Measurements from ENCODE around the gene DBH. TPM values are rescaled to one million over a fixed set of nuclear protein-coding genes. Genes with fewer than 3 reads are reported as not detected.

The DBH gene
- total and polyA plus RNA-seq, 2 donors (not counting 3 experiments of a cell fraction or from before 2014, with no cell fraction given) = not detected

DNA sequence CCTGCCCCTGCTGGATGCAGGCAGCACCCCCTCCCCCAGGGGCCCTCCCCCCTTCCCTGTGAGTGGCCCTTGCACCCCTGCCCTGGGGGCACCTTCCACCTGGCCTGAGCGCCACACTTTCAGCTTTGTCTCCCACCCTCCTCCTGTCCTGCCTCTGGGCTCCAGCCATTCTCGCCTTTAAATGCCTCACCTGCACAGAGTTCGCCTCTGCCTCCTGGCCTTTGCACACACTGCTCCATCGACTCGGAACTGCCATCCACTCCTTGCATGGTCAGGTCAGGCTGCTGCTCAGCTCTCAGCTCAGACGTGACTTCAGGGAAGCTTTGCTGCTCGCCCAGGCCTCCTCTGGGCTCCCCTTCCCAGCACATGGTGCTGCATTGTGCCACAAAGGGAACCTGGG, 37.2 kb upstream of the DBH start:
- no peaks in the 10 kb centered on the region for H3K27me3 ChIP-seq (ENCODE audit: control insufficient read depth in 2 of 2, insufficient read depth in 2 of 2, low read length in 2 of 2)
- BruUV-seq (replicated peaks) = no TSS peak
- ChIA-PET POLR2A (no interaction called here), CTCF (no interaction called here)
- no peaks in the 10 kb centered on the region for H3K79me2 ChIP-seq (ENCODE audit: control insufficient read depth, insufficient read depth, low read length)
- H3K36me3 ChIP-seq (ENCODE audit: control insufficient read depth in 2 of 2, extremely low read depth in 1 of 2, insufficient read depth in 2 of 2, low read length in 2 of 2) = no peaks in the 10 kb centered on the region
- intact Hi-C loops (cut with micrococcal nuclease) (no loop called here), dilution Hi-C loops (cut with MboI; ENCODE audit: extremely low pct_ligation_motif_present, low sequenced_read_pairs) (no loop called here)
- no peak overlapping the region for H3K4me3 ChIP-seq (replicated peaks in 1 of 3; ENCODE audit: insufficient read depth in 1 of 3, low read depth in 1 of 3, low read length in 3 of 3)
- FAIRE-seq (no peak), DNase-seq (ENCODE audit: low read depth, low spot score) (no peak)
- no peak overlapping the region for H3K9ac ChIP-seq (replicated peaks; ENCODE audit: extremely low read depth, insufficient read depth, low read length)
- H3K9me1 ChIP-seq (replicated peaks; ENCODE audit: control insufficient read depth, extremely low read depth, insufficient read depth, low read length) = no peaks in the 10 kb centered on the region
- no peak for TF ChIP-seq JUN (IDR thresholded peaks at IDR 0.05; ENCODE audit: borderline replicate concordance, insufficient read depth, insufficient read length, low read depth)
- TF ChIP-seq POLR2A (IDR thresholded peaks at IDR 0.05; ENCODE audit: low read depth, low read length) = no peak
- TF ChIP-seq POLR2AphosphoS5 (IDR thresholded peaks at IDR 0.05; ENCODE audit: insufficient read depth, low read depth, low read length) = no peak
- TF ChIP-seq GATA2 (IDR thresholded peaks at IDR 0.05; ENCODE audit: insufficient read depth, insufficient read length, low read depth, low read length) = no peak
- no peak for TF ChIP-seq EZH2 (IDR thresholded peaks at IDR 0.05; ENCODE audit: borderline replicate concordance, low read depth, low read length, severe bottlenecking)
- TF ChIP-seq, protein P1, sequence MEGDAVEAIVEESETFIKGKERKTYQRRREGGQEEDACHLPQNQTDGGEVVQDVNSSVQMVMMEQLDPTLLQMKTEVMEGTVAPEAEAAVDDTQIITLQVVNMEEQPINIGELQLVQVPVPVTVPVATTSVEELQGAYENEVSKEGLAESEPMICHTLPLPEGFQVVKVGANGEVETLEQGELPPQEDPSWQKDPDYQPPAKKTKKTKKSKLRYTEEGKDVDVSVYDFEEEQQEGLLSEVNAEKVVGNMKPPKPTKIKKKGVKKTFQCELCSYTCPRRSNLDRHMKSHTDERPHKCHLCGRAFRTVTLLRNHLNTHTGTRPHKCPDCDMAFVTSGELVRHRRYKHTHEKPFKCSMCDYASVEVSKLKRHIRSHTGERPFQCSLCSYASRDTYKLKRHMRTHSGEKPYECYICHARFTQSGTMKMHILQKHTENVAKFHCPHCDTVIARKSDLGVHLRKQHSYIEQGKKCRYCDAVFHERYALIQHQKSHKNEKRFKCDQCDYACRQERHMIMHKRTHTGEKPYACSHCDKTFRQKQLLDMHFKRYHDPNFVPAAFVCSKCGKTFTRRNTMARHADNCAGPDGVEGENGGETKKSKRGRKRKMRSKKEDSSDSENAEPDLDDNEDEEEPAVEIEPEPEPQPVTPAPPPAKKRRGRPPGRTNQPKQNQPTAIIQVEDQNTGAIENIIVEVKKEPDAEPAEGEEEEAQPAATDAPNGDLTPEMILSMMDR (IDR thresholded peaks at IDR 0.05; ENCODE audit: extremely low read depth in 1 of 2, insufficient read depth in 1 of 2, low read depth in 1 of 2, low read length in 2 of 2) = no peak
- TF ChIP-seq, protein P2, sequence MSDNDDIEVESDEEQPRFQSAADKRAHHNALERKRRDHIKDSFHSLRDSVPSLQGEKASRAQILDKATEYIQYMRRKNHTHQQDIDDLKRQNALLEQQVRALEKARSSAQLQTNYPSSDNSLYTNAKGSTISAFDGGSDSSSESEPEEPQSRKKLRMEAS (IDR thresholded peaks at IDR 0.05; ENCODE audit: insufficient read depth, insufficient read length) = no peak
- no peak for TF ChIP-seq FOS (IDR thresholded peaks at IDR 0.05; ENCODE audit: borderline replicate concordance, insufficient read depth, low read length)
- no peak for TF ChIP-seq MYC (IDR thresholded peaks at IDR 0.05; ENCODE audit: low read depth, low read length)
- H3K4me1 ChIP-seq (ENCODE audit: control insufficient read depth, extremely low read depth, insufficient read depth, low read length) = no peaks in the 10 kb centered on the region
- no peak overlapping the region for H3K4me2 ChIP-seq (ENCODE audit: insufficient read depth, low read length)
- no peaks in the 10 kb centered on the region for H4K20me1 ChIP-seq (replicated peaks; ENCODE audit: control insufficient read depth, extremely low read depth, insufficient read depth, low read length)
- H3K9me3 ChIP-seq (replicated peaks; ENCODE audit: control insufficient read depth, insufficient read depth, low read length) = peaks cover 1% of the 10 kb centered on the region
- H3K27ac ChIP-seq (ENCODE audit: insufficient read depth, low read depth, low read length) = no peak overlapping the region
- no peak overlapping the region for H2AFZ ChIP-seq (ENCODE audit: low read depth, low read length)

Measured in endothelial cell of umbilical vein (primary cell).